Measurements from ENCODE around the gene KLB. TPM values are rescaled to one million over a fixed set of nuclear protein-coding genes. Genes with fewer than 3 reads are reported as not detected.

The KLB gene
- total RNA-seq, 1 experiment from 2014 or later = not detected

GRCh38 chr4:39446483-39446841, 39.7 kb downstream of the KLB start:
- DNase-seq (ENCODE audit: unreplicated experiment) = no peak
- Mint-ChIP-seq H3K9me3 (ENCODE audit: unreplicated experiment) (no peaks in the 10 kb centered on the region), H3K4me1 (ENCODE audit: insufficient read depth, unreplicated experiment) (no peaks in the 10 kb centered on the region), H3K27me3 (ENCODE audit: insufficient read depth, unreplicated experiment) (no peaks in the 10 kb centered on the region), H3K36me3 (ENCODE audit: insufficient read depth, unreplicated experiment) (peaks cover 40% of the 10 kb centered on the region), H3K27ac (ENCODE audit: low read depth, unreplicated experiment) (no peak overlapping the region), H3K4me3 (ENCODE audit: unreplicated experiment) (no peak overlapping the region)
- BruUV-seq (replicated peaks) = no TSS peak
- TF ChIP-seq, protein P1, sequence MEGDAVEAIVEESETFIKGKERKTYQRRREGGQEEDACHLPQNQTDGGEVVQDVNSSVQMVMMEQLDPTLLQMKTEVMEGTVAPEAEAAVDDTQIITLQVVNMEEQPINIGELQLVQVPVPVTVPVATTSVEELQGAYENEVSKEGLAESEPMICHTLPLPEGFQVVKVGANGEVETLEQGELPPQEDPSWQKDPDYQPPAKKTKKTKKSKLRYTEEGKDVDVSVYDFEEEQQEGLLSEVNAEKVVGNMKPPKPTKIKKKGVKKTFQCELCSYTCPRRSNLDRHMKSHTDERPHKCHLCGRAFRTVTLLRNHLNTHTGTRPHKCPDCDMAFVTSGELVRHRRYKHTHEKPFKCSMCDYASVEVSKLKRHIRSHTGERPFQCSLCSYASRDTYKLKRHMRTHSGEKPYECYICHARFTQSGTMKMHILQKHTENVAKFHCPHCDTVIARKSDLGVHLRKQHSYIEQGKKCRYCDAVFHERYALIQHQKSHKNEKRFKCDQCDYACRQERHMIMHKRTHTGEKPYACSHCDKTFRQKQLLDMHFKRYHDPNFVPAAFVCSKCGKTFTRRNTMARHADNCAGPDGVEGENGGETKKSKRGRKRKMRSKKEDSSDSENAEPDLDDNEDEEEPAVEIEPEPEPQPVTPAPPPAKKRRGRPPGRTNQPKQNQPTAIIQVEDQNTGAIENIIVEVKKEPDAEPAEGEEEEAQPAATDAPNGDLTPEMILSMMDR (IDR thresholded peaks at IDR 0.05; ENCODE audit: unreplicated experiment) = no peak
- POLR2A ChIA-PET = interaction anchor here (1.0 to 6.0 kb wide), 2 partner anchors 10 to 13 kb away, joined by 4 to 65 read pairs; partner anchors contain the start of genes LIAS and RPL9
- intact Hi-C loops (cut with micrococcal nuclease) = no loop called here
- CTCF ChIA-PET = no interaction called here

- ChIA-PET CTCF (interaction anchor here (0.6 kb wide), 1 partner anchor 1835 kb away, joined by 3 read pairs; no protein-coding TSS in a partner anchor), POLR2A (interaction anchor here (1.0 to 6.0 kb wide), 2 partner anchors 9 to 12 kb away, joined by 4 to 65 read pairs; partner anchors contain the start of genes LIAS and RPL9)
- H3K36me3 Mint-ChIP-seq (ENCODE audit: insufficient read depth, unreplicated experiment) = peaks cover 46% of the 10 kb centered on the region
- intact Hi-C loops (cut with micrococcal nuclease) = no loop called here
- H3K9me3 Mint-ChIP-seq (ENCODE audit: unreplicated experiment) = no peaks in the 10 kb centered on the region
- DNase-seq (ENCODE audit: unreplicated experiment) = no peak
- H3K27me3 Mint-ChIP-seq (ENCODE audit: insufficient read depth, unreplicated experiment) = no peaks in the 10 kb centered on the region
- no peaks in the 10 kb centered on the region for H3K4me1 Mint-ChIP-seq (ENCODE audit: insufficient read depth, unreplicated experiment)
- H3K27ac Mint-ChIP-seq (ENCODE audit: low read depth, unreplicated experiment) = no peak overlapping the region
- BruUV-seq (replicated peaks) = no TSS peak
- H3K4me3 Mint-ChIP-seq (ENCODE audit: unreplicated experiment) = no peak overlapping the region
- TF ChIP-seq, protein P1 (IDR thresholded peaks at IDR 0.05; ENCODE audit: unreplicated experiment) = no peak
These were observed 40.3 kb downstream of the KLB start for GRCh38 chr4:39446842-39447573.

GRCh38 chr4:39450618-39451017, 43.9 kb downstream of the KLB start:
- POLR2A ChIA-PET = interaction anchor here (0.6 to 6.0 kb wide), 2 partner anchors 9 to 626 kb away, joined by 3 to 65 read pairs; partner anchors contain the start of genes LIAS and RPL9
- Mint-ChIP-seq H3K27ac (ENCODE audit: low read depth, unreplicated experiment) (no peak overlapping the region), H3K4me3 (ENCODE audit: unreplicated experiment) (no peak overlapping the region), H3K27me3 (ENCODE audit: insufficient read depth, unreplicated experiment) (no peaks in the 10 kb centered on the region), H3K4me1 (ENCODE audit: insufficient read depth, unreplicated experiment) (no peaks in the 10 kb centered on the region), H3K36me3 (ENCODE audit: insufficient read depth, unreplicated experiment) (peaks cover 82% of the 10 kb centered on the region), H3K9me3 (ENCODE audit: unreplicated experiment) (no peaks in the 10 kb centered on the region)
- CTCF ChIA-PET = interaction anchor here (0.7 kb wide), 2 partner anchors 38 to 416 kb away, joined by 3 read pairs; no protein-coding TSS in a partner anchor
- TF ChIP-seq, protein P1 (IDR thresholded peaks at IDR 0.05; ENCODE audit: unreplicated experiment) = no peak
- intact Hi-C loops (cut with micrococcal nuclease) = loop anchor here (10.0 kb wide), 1 partner anchor 136 kb away; no protein-coding TSS in a partner anchor
- BruUV-seq (replicated peaks) = no TSS peak
- no peak for DNase-seq (ENCODE audit: unreplicated experiment)

DNA sequence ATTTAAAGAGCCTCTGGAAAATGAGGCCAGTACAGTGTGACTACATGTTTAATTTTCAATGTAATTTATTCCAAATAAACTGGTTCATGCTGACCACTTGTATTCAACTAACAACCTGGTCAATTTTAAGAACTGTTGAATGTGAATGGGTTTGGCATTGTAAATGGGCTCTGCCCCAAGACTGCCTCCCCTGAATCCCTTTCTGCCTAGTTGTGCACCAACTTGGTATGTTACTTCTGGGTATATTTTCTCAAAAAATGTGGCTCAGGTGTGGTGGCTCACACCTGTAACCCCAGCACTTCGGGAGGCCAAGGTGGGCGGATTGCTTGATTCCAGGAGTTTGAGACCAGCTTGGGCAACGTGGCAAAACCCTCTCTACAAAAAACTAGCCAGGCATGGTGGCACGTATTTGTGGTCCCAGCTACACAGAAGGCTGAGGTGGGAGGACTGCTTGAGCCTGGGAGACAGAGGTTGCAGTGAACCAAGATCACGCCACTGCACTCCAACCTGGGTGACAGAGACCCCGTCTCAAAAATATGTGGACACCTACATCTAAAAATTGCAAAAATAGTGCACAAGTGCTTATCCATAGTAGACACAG, 44.8 kb downstream of the KLB start:
- Mint-ChIP-seq H3K4me3 (ENCODE audit: unreplicated experiment) (no peak overlapping the region), H3K27me3 (ENCODE audit: insufficient read depth, unreplicated experiment) (no peaks in the 10 kb centered on the region), H3K27ac (ENCODE audit: low read depth, unreplicated experiment) (no peak overlapping the region), H3K4me1 (ENCODE audit: insufficient read depth, unreplicated experiment) (peaks cover 1% of the 10 kb centered on the region), H3K9me3 (ENCODE audit: unreplicated experiment) (no peaks in the 10 kb centered on the region), H3K36me3 (ENCODE audit: insufficient read depth, unreplicated experiment) (peaks cover 91% of the 10 kb centered on the region)
- intact Hi-C loops (cut with micrococcal nuclease) = loop anchor here (10.0 kb wide), 1 partner anchor 137 kb away; no protein-coding TSS in a partner anchor
- DNase-seq (ENCODE audit: unreplicated experiment) = no peak
- BruUV-seq (replicated peaks) = no TSS peak
- TF ChIP-seq, protein P1 (IDR thresholded peaks at IDR 0.05; ENCODE audit: unreplicated experiment) = no peak
- ChIA-PET POLR2A (interaction anchor here (0.6 to 6.0 kb wide), 8 partner anchors 8 to 1317 kb away, joined by 3 to 65 read pairs (median 3); partner anchors contain the start of genes LIAS and RPL9), CTCF (interaction anchor here (0.6 to 0.7 kb wide), 2 partner anchors 37 to 525 kb away, joined by 3 read pairs; no protein-coding TSS in a partner anchor)

Measured in MCF 10A (cell line).